Stomach (tissue), 4 donors: ENCODE data around the gene PLCE1.

Experiments used
- CTCF ChIP-seq, 7 experiments: fragments of 450-650 bp in 4 of 7; fragments of 200-600 bp in 3 of 7; sonication (generic) in 3 of 7; IDR thresholded peaks; one replicate each; pipeline ENCODE4 v1.5.1; 2016 to 2019; ENCODE audit warnings: antibody characterized with exemption in 7 of 7, control low read depth in 2 of 7, mild to moderate bottlenecking in 1 of 7
- EP300 ChIP-seq: sonication (generic); formaldehyde crosslinking; IDR thresholded peaks from one replicate; pipeline ENCODE4 v1.6.1; 2017; ENCODE audit warnings: antibody characterized with exemption
- POLR2A ChIP-seq, 4 donors: fragments of 450-650 bp; IDR thresholded peaks; one replicate each; pipeline ENCODE4 v1.6.1; 2016; ENCODE audit warnings: antibody characterized with exemption in 4 of 4, control low read depth in 2 of 4, mild to moderate bottlenecking in 1 of 4, moderate library complexity in 1 of 4
- POLR2AphosphoS5 ChIP-seq, 3 donors: sonication (generic); formaldehyde crosslinking; IDR thresholded peaks; one replicate each; pipeline ENCODE4 v1.6.1; 2016; ENCODE audit warnings: antibody characterized with exemption in 3 of 3

- no peak for TF ChIP-seq POLR2AphosphoS5 (IDR thresholded peaks at IDR 0.05)
- TF ChIP-seq POLR2A (IDR thresholded peaks at IDR 0.05), result no peak
- no peak for TF ChIP-seq CTCF (IDR thresholded peaks at IDR 0.05)
- no peak for TF ChIP-seq EP300
Measured at GRCh38 chr10:93963434-93963833, 30.3 kb upstream of the PLCE1 start.
